GM21423 (cell line): ENCODE data around the gene ADARB1.

Experiments
- ATAC-seq: cut with Tn5 transposase; IDR thresholded peaks from one replicate; pipeline ENCODE4 v1.9.1; 2021; ENCODE audit warnings: mild to moderate bottlenecking, moderate library complexity; ENCODE audit not compliant: unreplicated experiment

Gene ADARB1

GRCh38 chr21:45259206-45259840 is 184.9 kb downstream of the ADARB1 start:
- ATAC-seq: no peak

- ATAC-seq: no peak
Measured at GRCh38 chr21:45260191-45260825, 185.9 kb downstream of the ADARB1 start.

GRCh38 chr21:45261093-45261492 is 186.7 kb downstream of the ADARB1 start:
- no peak for ATAC-seq

- no peak for ATAC-seq
Measured at GRCh38 chr21:45262041-45262581, 187.7 kb downstream of the ADARB1 start.

GRCh38 chr21:45262616-45263015 is 188.2 kb downstream of the ADARB1 start:
- no peak for ATAC-seq

- no peak for ATAC-seq
Measured at GRCh38 chr21:45263534-45263933, 189.2 kb downstream of the ADARB1 start.

- ATAC-seq: no peak
Measured at GRCh38 chr21:45264146-45264911, 189.9 kb downstream of the ADARB1 start.

GRCh38 chr21:45264912-45265515 is 190.6 kb downstream of the ADARB1 start:
- ATAC-seq: no peak

- ATAC-seq: no peak
Measured at GRCh38 chr21:45265721-45266517, 191.5 kb downstream of the ADARB1 start.

GRCh38 chr21:45266518-45267389 is 192.4 kb downstream of the ADARB1 start:
- no peak for ATAC-seq

GRCh38 chr21:45267390-45267760 is 193.0 kb downstream of the ADARB1 start:
- no peak for ATAC-seq

- no peak for ATAC-seq
Measured at GRCh38 chr21:45269861-45270260, 195.5 kb downstream of the ADARB1 start.

GRCh38 chr21:45270306-45270821 is 196.0 kb downstream of the ADARB1 start:
- ATAC-seq: no peak
